Thymus (tissue), 11 donors: Measurements from ENCODE around the gene SPOCK3. TPM values are rescaled to one million over a fixed set of nuclear protein-coding genes. Genes with fewer than 3 reads are reported as not detected.

Experiments used
- DNase-seq, 9 donors: peaks; one replicate each; pipeline ENCODE4 v3.0.0-alpha.2; 2013; ENCODE audit warnings: low spot score in 9 of 9, low read depth in 6 of 9, missing footprints in 1 of 9
- H3K27ac ChIP-seq, 2 donors: one replicate each; pipeline ENCODE4 v1.5.1; 2013; ENCODE audit warnings: control low read depth in 1 of 2, low read depth in 1 of 2, low read length in 1 of 2, mild to moderate bottlenecking in 1 of 2, moderate library complexity in 1 of 2
- H3K27me3 ChIP-seq, 2 donors: one replicate each; pipeline ENCODE4 v1.5.1; 2013; ENCODE audit warnings: low read length in 1 of 2; ENCODE audit not compliant: control insufficient read depth in 2 of 2, insufficient read depth in 1 of 2
- H3K36me3 ChIP-seq, 2 donors: one replicate each; pipeline ENCODE4 v1.5.1; 2013; ENCODE audit warnings: low read length in 1 of 2, mild to moderate bottlenecking in 1 of 2, moderate library complexity in 1 of 2; ENCODE audit not compliant: control insufficient read depth in 2 of 2, insufficient read depth in 2 of 2
- H3K4me1 ChIP-seq, 2 donors: one replicate each; pipeline ENCODE4 v1.5.1; 2013; ENCODE audit warnings: low read length in 2 of 2; ENCODE audit not compliant: control insufficient read depth in 2 of 2, insufficient read depth in 2 of 2
- H3K4me3 ChIP-seq, 2 donors: one replicate each; pipeline ENCODE4 v1.5.1; 2013; ENCODE audit warnings: low read length in 2 of 2, control low read depth in 1 of 2, mild to moderate bottlenecking in 1 of 2
- H3K9me3 ChIP-seq, 2 donors: one replicate each; pipeline ENCODE4 v1.5.1; 2013; ENCODE audit warnings: low read length in 1 of 2, mild to moderate bottlenecking in 1 of 2; ENCODE audit not compliant: control insufficient read depth in 2 of 2, insufficient read depth in 1 of 2
- WGBS: extraction: QIAGEN DNeasy Blood & Tissue Kit; methylation state at CpG from one replicate; pipeline ENCODE4 v1.1.7; 2013; 5-methylcytosine and 5-hydroxymethylcytosine counted together
- polyA plus RNA-seq: library from polyadenylated mRNA; stranded (reverse); fragments of 200-250 nt; gene quantifications from one replicate; pipeline ENCODE4 v1.2.3, GENCODE V29; 2013
- total RNA-seq: library from RNA; stranded (reverse); fragments of 120-200 nt; gene quantifications from one replicate; pipeline ENCODE4 v1.2.4, GENCODE V29; 2013
- donor health status: healthy.

The SPOCK3 gene
- total and polyA plus RNA-seq, 2 donors, result 0.48 to 1.2 TPM

- H3K9me3 ChIP-seq, result peaks cover 0 to 3% of the 10 kb centered on the region in 2 donors
- no peak overlapping the region for H3K27ac ChIP-seq
- no peaks in the 10 kb centered on the region for H3K4me1 ChIP-seq
- H3K4me3 ChIP-seq, result no peak overlapping the region
- no peak for DNase-seq
- no peaks in the 10 kb centered on the region for H3K36me3 ChIP-seq
- WGBS, result 91% methylated on average over 2 of the region's 2 CpGs
- no peaks in the 10 kb centered on the region for H3K27me3 ChIP-seq
Measured at GRCh38 chr4:167101035-167101434, 133.3 kb downstream of the SPOCK3 start.

- no peaks in the 10 kb centered on the region for H3K4me1 ChIP-seq
- peaks cover 0 to 3% of the 10 kb centered on the region in 2 donors for H3K9me3 ChIP-seq
- H3K27ac ChIP-seq, result no peak overlapping the region
- no peak for DNase-seq
- H3K36me3 ChIP-seq, result no peaks in the 10 kb centered on the region
- H3K4me3 ChIP-seq, result no peak overlapping the region
- no peaks in the 10 kb centered on the region for H3K27me3 ChIP-seq
- 89% methylated on average over 1 of the region's 1 CpG for WGBS
Measured at GRCh38 chr4:167100120-167100519, 134.2 kb downstream of the SPOCK3 start.

DNA sequence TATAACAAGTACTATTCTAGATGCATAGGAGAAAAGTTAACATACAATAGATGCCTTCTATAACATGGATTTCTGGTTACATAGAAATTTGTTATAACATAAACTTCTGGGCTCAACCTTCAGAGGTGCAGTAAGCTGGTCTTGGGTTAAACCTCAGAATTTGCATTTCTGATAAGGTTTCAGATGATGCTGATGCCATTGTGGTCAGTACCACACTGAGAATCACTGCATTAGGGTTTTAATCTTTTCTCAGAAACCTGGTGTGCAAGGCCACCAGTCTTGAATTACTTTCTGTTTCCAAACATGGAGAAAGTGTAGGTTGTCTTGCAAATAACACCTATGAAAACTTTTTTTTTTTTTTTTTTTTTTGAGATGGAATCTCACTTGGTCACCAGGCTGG is 146.2 kb downstream of the SPOCK3 start:
- DNase-seq, result no peak
- Histone ChIP-seq H3K9me3 (no peaks in the 10 kb centered on the region), H3K27me3 (no peaks in the 10 kb centered on the region), H3K4me1 (no peaks in the 10 kb centered on the region), H3K4me3 (no peak overlapping the region), H3K36me3 (no peaks in the 10 kb centered on the region), H3K27ac (no peak overlapping the region)

- WGBS, result 98% methylated on average over 2 of the region's 2 CpGs
Measured at GRCh38 chr4:167084321-167084720, 150.0 kb downstream of the SPOCK3 start.

GRCh38 chr4:167079762-167080161 is 154.5 kb downstream of the SPOCK3 start:
- H3K27me3 ChIP-seq, result no peaks in the 10 kb centered on the region
- no peaks in the 10 kb centered on the region for H3K4me1 ChIP-seq
- no peaks in the 10 kb centered on the region for H3K9me3 ChIP-seq
- no peak overlapping the region for H3K4me3 ChIP-seq
- no peak for DNase-seq
- no peak overlapping the region for H3K27ac ChIP-seq
- no peaks in the 10 kb centered on the region for H3K36me3 ChIP-seq

More at GRCh38 chr4:167084321-167084720, 150.0 kb downstream of the SPOCK3 start:
- H3K9me3 ChIP-seq, result no peaks in the 10 kb centered on the region
- H3K4me3 ChIP-seq, result no peak overlapping the region
- no peak for DNase-seq
- no peaks in the 10 kb centered on the region for H3K36me3 ChIP-seq
- H3K27ac ChIP-seq, result no peak overlapping the region
- no peaks in the 10 kb centered on the region for H3K27me3 ChIP-seq
- H3K4me1 ChIP-seq, result no peaks in the 10 kb centered on the region

- DNase-seq, result no peak
Measured at GRCh38 chr4:167052631-167053091, 181.6 kb downstream of the SPOCK3 start.

GRCh38 chr4:167049257-167049656 is 185.0 kb downstream of the SPOCK3 start:
- no peaks in the 10 kb centered on the region for H3K9me3 ChIP-seq
- no peak overlapping the region for H3K27ac ChIP-seq
- H3K36me3 ChIP-seq, result no peaks in the 10 kb centered on the region
- no peak overlapping the region for H3K4me3 ChIP-seq
- no peaks in the 10 kb centered on the region for H3K27me3 ChIP-seq
- WGBS, result 96% methylated on average over 3 of the region's 3 CpGs
- no peak for DNase-seq
- no peaks in the 10 kb centered on the region for H3K4me1 ChIP-seq

More at GRCh38 chr4:167052631-167053091, 181.6 kb downstream of the SPOCK3 start:
- Histone ChIP-seq H3K4me1 (no peaks in the 10 kb centered on the region), H3K4me3 (no peak overlapping the region), H3K27ac (no peak overlapping the region), H3K27me3 (no peaks in the 10 kb centered on the region), H3K36me3 (no peaks in the 10 kb centered on the region), H3K9me3 (peaks cover 0 to 6% of the 10 kb centered on the region in 2 donors)
- 63% methylated on average over 1 of the region's 1 CpG for WGBS

- no peaks in the 10 kb centered on the region for H3K36me3 ChIP-seq
- H3K4me3 ChIP-seq, result no peak overlapping the region
- H3K27ac ChIP-seq, result no peak overlapping the region
- H3K4me1 ChIP-seq, result no peaks in the 10 kb centered on the region
- H3K27me3 ChIP-seq, result no peaks in the 10 kb centered on the region
- DNase-seq, result no peak
- 91% methylated on average over 1 of the region's 1 CpG for WGBS
- H3K9me3 ChIP-seq, result no peaks in the 10 kb centered on the region
Measured at GRCh38 chr4:167041524-167041923, 192.8 kb downstream of the SPOCK3 start.

GRCh38 chr4:167035390-167035789 is 198.9 kb downstream of the SPOCK3 start:
- H3K36me3 ChIP-seq, result no peaks in the 10 kb centered on the region
- H3K4me3 ChIP-seq, result no peak overlapping the region
- no peaks in the 10 kb centered on the region for H3K9me3 ChIP-seq
- H3K4me1 ChIP-seq, result no peaks in the 10 kb centered on the region
- DNase-seq, result no peak
- no peaks in the 10 kb centered on the region for H3K27me3 ChIP-seq
- no peak overlapping the region for H3K27ac ChIP-seq
- 74% methylated on average over 3 of the region's 3 CpGs for WGBS

DNA sequence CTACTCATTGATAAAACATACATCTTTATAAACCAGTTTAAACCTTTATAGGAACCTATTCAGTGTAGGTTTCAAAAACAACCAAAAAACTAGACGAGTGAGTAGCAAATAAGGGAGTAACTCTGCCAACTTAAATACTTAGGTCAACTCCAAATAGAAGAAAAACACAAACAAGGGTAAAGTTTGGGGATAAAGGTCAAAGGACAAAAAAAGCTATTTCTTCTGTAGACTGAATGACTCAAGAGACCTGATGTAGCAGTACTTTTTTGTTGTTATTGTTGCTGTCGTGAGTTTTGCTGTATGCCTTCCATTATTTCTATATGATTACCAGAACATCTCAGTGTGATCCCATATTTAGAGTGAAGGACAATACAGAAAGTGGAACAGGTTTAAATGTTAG is 199.3 kb downstream of the SPOCK3 start:
- Histone ChIP-seq H3K36me3 (no peaks in the 10 kb centered on the region), H3K4me3 (no peak overlapping the region), H3K4me1 (no peaks in the 10 kb centered on the region), H3K27me3 (no peaks in the 10 kb centered on the region), H3K9me3 (no peaks in the 10 kb centered on the region), H3K27ac (no peak overlapping the region)
- DNase-seq, result no peak
- 69% methylated on average over 2 of the region's 2 CpGs for WGBS
